OCI-LY7 (cell line): ENCODE measurements around the gene LGI4. TPM values are rescaled to one million over a fixed set of nuclear protein-coding genes. Genes with fewer than 3 reads are reported as not detected.

ENCODE experiments used
- BruUV-seq: library from RNA; stranded (reverse); fragments of 400-500 nt; replicated peaks from 2 replicates; lab custom pipeline; 2021; lab: Mats Ljungman, UMichigan
- CTCF ChIA-PET: fragments of 300-600 bp; sonication (Branson Sonifier 250); formaldehyde crosslinking; loops from one replicate; lab custom pipeline; 2022; ENCODE audit warnings: antibody characterized with exemption; ENCODE audit not compliant: unreplicated experiment; lab: Charles Lee
- POLR2A ChIA-PET: fragments of 300-600 bp; sonication (Branson Sonifier 250); formaldehyde crosslinking; loops from one replicate; lab custom pipeline; 2022; ENCODE audit warnings: antibody characterized with exemption; lab: Charles Lee
- DNase-seq: peaks from one replicate; pipeline ENCODE4 v3.0.0-alpha.2; 2015; ENCODE audit warnings: low spot score
- H2AFZ ChIP-seq: fragments of 200-600 bp; sonication (generic), shearing (Covaris generic); 2 replicates; pipeline ENCODE4 v1.6.1; 2014; ENCODE audit warnings: mild to moderate bottlenecking, antibody characterized with exemption, low read length, moderate library complexity
- H3K27ac ChIP-seq: fragments of 200-600 bp; sonication (generic); 2 replicates; pipeline ENCODE4 v1.5.1; 2014; ENCODE audit warnings: mixed run types, low read depth, mild to moderate bottlenecking, moderate library complexity, low read length, inconsistent platforms; ENCODE audit not compliant: poor library complexity, severe bottlenecking
- H3K36me3 ChIP-seq: fragments of 200-600 bp; sonication (generic); 2 replicates; pipeline ENCODE4 v1.6.1; 2014; ENCODE audit warnings: mild to moderate bottlenecking, antibody characterized with exemption, low read length, moderate library complexity, mixed read lengths; ENCODE audit not compliant: insufficient read depth
- H3K4me1 ChIP-seq: fragments of 200-600 bp; sonication (generic); 2 replicates; pipeline ENCODE4 v1.5.1; 2014; ENCODE audit warnings: mild to moderate bottlenecking, low read length; ENCODE audit not compliant: insufficient read depth, poor library complexity, severe bottlenecking
- H3K4me2 ChIP-seq: fragments of 200-600 bp; sonication (generic); 2 replicates; pipeline ENCODE4 v1.6.1; 2014; ENCODE audit warnings: mild to moderate bottlenecking, low read length
- H3K4me3 ChIP-seq: fragments of 200-600 bp; sonication (generic); 2 replicates; pipeline ENCODE4 v1.5.1; 2014; ENCODE audit warnings: mild to moderate bottlenecking, low read depth, low read length; ENCODE audit not compliant: poor library complexity, severe bottlenecking
- H3K79me2 ChIP-seq: fragments of 200-600 bp; sonication (generic); 2 replicates; pipeline ENCODE4 v1.6.1; 2016; ENCODE audit warnings: low read depth, mild to moderate bottlenecking, low read length, moderate library complexity, mixed read lengths; ENCODE audit not compliant: insufficient read depth
- H3K9me2 ChIP-seq: fragments of 200-600 bp; sonication (generic); 2 replicates; pipeline ENCODE4 v1.6.1; 2016; ENCODE audit warnings: mild to moderate bottlenecking, low read length, mixed read lengths; ENCODE audit not compliant: insufficient read depth
- H3K9me3 ChIP-seq: fragments of 200-600 bp; sonication (generic); 2 replicates; pipeline ENCODE4 v1.6.1; 2014; ENCODE audit warnings: mild to moderate bottlenecking, mixed run types, low read length, mixed read lengths
- H4K20me1 ChIP-seq: fragments of 200-600 bp; sonication (generic); 2 replicates; pipeline ENCODE4 v1.6.1; 2014; ENCODE audit warnings: mild to moderate bottlenecking, antibody characterized with exemption, low read length, moderate library complexity, mixed read lengths; ENCODE audit not compliant: insufficient read depth
- CTCF ChIP-seq: fragments of 200-600 bp; sonication (generic); conservative IDR thresholded peaks from 2 replicates; pipeline ENCODE4 v1.5.1; 2014; ENCODE audit warnings: mild to moderate bottlenecking, antibody characterized with exemption, low read length, moderate library complexity, mixed read lengths
- EZH2phosphoT487 ChIP-seq: fragments of 200-600 bp; sonication (generic); IDR thresholded peaks from 2 replicates; pipeline ENCODE4 v1.6.1; 2018; ENCODE audit warnings: low read depth, borderline replicate concordance, mild to moderate bottlenecking, mixed run types, antibody characterized with exemption, low read length, moderate library complexity, mixed read lengths
- intact Hi-C: fragments of 100-400 bp; cut with micrococcal nuclease; formaldehyde crosslinking; loops from one replicate; pipeline ENCODE4 v1.10.0; 2022; ENCODE audit not compliant: unreplicated experiment
- total RNA-seq, 2 experiments: library from RNA; depleted of rRNA in 1 of 2; stranded (reverse); fragments of >200 nt in 1 of 2; shearing (Covaris generic) in 1 of 2; gene quantifications; 2 replicates each; pipeline ENCODE4 v1.2.3, GENCODE V29; 2014 to 2022

LGI4 gene
- total RNA-seq, 2 experiments from 2014 or later = 0.28 to 5.9 TPM

- Histone ChIP-seq H3K4me3 (no peak overlapping the region), H3K4me2 (no peak overlapping the region), H3K9me2 (no peaks in the 10 kb centered on the region), H3K9me3 (no peaks in the 10 kb centered on the region), H4K20me1 (no peaks in the 10 kb centered on the region), H3K79me2 (no peaks in the 10 kb centered on the region), H3K27ac (no peak overlapping the region), H2AFZ (no peak overlapping the region), H3K4me1 (no peaks in the 10 kb centered on the region), H3K36me3 (no peaks in the 10 kb centered on the region)
- ChIA-PET POLR2A (interaction anchor here (0.5 kb wide), 1 partner anchor 125 kb away, joined by 3 read pairs; no protein-coding TSS in a partner anchor), CTCF (no interaction called here)
- DNase-seq = no peak
- TF ChIP-seq CTCF = no peak
- no peak for TF ChIP-seq EZH2phosphoT487
- intact Hi-C loops = no loop called here
- no TSS peak for BruUV-seq
Observed at GRCh38 chr19:35117799-35118198, 17.1 kb downstream of the LGI4 start.

- Histone ChIP-seq H3K4me1 (no peaks in the 10 kb centered on the region), H4K20me1 (no peaks in the 10 kb centered on the region), H3K4me2 (no peak overlapping the region), H3K9me2 (no peaks in the 10 kb centered on the region), H3K79me2 (no peaks in the 10 kb centered on the region), H3K4me3 (no peak overlapping the region), H3K36me3 (no peaks in the 10 kb centered on the region), H3K27ac (no peak overlapping the region), H3K9me3 (no peaks in the 10 kb centered on the region), H2AFZ (no peak overlapping the region)
- ChIA-PET CTCF (no interaction called here), POLR2A (interaction anchor here (0.5 kb wide), 1 partner anchor 125 kb away, joined by 3 read pairs; no protein-coding TSS in a partner anchor)
- no peak for DNase-seq
- TF ChIP-seq CTCF (no peak), EZH2phosphoT487 (no peak)
- no TSS peak for BruUV-seq
- intact Hi-C loops = no loop called here
Observed at GRCh38 chr19:35117116-35117515, 17.7 kb downstream of the LGI4 start.

GRCh38 chr19:35116072-35116801, 18.6 kb downstream of the LGI4 start:
- no TSS peak for BruUV-seq
- H3K36me3 ChIP-seq = no peaks in the 10 kb centered on the region
- H3K27ac ChIP-seq = no peak overlapping the region
- no peak overlapping the region for H3K4me3 ChIP-seq
- no peaks in the 10 kb centered on the region for H4K20me1 ChIP-seq
- CTCF ChIA-PET = no interaction called here
- POLR2A ChIA-PET = no interaction called here
- no peaks in the 10 kb centered on the region for H3K9me3 ChIP-seq
- TF ChIP-seq EZH2phosphoT487 (no peak), CTCF (no peak)
- intact Hi-C loops = no loop called here
- no peaks in the 10 kb centered on the region for H3K9me2 ChIP-seq
- H3K4me1 ChIP-seq = no peaks in the 10 kb centered on the region
- H3K79me2 ChIP-seq = no peaks in the 10 kb centered on the region
- no peak overlapping the region for H2AFZ ChIP-seq
- no peak for DNase-seq
- no peak overlapping the region for H3K4me2 ChIP-seq
